Lung microvascular endothelial cell (primary cell): ENCODE results near the gene TTLL11. TPM values are rescaled to one million over a fixed set of nuclear protein-coding genes. Genes with fewer than 3 reads are reported as not detected.

Experiments used
- DNase-seq, 2 donors: peaks; one replicate each; pipeline versions ENCODE4 v3.0.0 to v3.0.0-alpha.2; 2010; ENCODE audit warnings: low read depth in 2 of 2
- total RNA-seq: library from RNA; depleted of rRNA; stranded (reverse); fragments of >200 nt; gene quantifications from 2 replicates; pipeline ENCODE4 v1.2.1, GENCODE V29; 2014

TTLL11 gene
- total RNA-seq, 1 donor from 2014 or later, result 3.0 TPM

DNA sequence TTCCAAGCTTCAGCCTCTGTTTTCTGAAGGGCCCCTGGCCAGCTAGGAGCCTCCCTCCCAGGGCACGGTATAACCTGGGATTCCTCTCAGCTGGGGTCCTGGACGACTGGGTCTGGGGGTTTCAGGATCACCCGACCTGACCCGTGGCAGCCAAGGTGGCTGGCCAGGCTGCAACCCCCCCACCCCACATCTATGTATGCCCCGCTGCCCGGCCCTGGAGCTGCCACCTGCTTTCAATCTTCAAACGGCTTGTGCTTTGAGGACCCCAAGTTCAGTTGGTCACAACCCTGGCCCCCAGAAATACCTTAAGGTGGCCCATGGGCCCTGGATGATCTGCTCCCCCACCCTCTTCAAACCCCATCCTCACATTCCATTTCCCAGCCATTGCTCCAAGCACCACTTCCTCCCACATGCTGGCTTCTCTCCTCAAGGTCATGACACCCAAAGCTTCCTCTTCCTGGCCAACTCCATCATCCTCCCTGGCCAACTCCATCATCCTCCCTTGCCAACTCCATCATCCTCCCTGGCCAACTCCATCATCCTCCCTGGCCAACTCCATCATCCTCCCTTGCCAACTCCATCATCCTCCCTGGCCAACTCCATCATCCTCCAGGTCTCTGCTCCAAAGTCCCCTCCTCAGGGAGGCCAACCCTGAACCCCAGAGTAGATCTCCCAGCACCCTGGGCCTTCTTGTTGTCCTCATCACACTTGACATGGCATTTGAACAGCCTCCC lies 17.2 kb upstream of the TTLL11 start:
- DNase-seq, result no peak

DNA sequence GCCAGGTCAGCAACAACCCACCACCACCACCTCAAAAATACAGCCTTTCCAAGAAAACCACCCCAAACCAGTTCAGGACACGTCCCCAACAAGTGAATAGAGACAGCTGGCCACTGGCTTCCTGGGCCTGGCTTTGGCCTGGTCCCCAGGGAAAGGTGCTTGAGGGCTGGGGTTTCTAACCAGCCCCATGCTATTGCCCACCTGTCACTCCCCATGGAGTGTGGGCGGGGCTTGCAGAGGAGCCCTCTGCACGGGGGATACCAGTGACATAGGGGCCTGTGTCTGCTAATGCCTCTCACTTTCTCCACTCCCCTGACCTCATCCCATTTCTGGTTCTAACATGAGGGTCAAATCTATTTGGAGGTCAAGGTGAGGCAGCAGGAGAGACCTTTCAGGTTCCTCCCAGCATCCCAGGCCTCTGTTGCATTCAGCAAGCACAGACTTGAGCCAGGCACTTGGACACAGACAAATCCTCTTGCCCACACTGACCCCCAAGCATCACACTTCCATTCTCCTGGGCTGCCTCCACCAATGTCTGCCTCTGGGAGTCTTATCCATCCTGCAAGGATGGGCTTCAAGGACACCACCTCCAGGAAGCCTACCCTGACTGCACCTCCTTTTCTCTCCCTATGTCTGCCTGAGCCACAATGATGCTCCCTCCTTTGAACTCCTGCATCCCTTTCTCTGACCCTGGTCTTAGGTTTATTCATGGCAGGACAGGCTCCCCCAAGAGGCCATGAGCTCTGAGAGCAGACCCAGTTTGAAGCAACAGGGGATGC lies 16.1 kb upstream of the TTLL11 start:
- no peak for DNase-seq

DNA sequence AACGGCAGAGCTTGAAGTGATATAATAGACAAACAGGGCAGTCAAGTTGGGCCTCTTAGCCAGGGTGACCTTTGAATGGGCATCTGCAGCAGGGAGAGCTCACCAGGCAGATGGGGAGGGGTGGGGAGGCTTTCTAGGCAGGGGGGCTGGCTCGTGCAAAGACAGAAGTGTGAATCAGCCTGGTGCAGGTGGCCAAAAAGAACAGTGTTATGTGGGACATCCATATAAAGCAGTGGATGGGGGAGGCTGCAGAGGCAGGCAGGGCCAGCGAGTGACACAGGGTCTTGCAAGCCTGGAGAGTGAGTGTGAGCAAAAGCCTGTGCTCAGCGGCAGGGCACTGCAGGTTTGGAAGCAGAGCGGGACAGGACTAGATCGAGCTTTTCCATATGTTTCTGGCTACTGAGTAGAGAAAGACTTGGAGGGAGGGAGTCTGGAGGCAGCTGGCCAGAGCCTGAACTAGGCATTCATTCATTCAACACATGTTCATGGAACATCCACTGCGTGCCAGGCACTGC lies 14.2 kb upstream of the TTLL11 start:
- no peak for DNase-seq

DNA sequence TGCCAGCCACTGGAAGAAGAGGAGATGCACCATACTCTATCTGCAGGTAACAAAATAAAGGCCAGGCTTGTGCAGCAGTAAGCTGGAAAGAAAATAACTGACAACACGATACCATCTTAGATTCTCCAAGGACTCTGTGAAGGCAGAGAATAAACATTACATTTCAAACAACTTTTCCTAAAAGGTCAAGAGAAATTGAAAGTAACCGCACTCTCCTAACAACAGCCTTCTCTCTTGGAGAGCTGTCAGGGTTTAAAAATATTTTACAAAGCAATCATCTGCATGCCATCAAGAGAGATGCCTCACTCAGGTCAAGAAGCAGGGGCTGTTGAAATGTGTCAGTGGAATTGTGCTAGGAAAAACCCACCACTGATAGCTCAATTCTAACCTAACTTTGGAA lies 13.5 kb upstream of the TTLL11 start:
- DNase-seq, result no peak

DNA sequence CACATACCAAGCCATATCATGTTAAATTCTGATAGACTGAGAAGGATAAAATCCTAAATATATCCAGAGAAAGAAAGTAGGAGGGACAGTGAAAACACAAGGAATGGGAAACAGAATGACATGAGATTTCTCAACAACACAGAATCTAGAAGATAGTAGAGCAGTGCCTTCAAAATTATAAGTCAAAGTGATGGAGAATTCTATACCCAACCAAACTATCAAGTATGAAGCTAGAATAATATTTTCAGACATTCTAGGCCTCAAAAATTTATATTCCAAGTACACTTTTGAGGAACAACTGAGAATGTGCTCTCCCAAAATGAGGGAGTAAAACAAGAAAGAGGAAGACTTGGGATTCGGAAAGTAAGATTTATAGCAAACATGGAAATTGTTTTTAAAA lies 10.9 kb upstream of the TTLL11 start:
- DNase-seq, result no peak

DNA sequence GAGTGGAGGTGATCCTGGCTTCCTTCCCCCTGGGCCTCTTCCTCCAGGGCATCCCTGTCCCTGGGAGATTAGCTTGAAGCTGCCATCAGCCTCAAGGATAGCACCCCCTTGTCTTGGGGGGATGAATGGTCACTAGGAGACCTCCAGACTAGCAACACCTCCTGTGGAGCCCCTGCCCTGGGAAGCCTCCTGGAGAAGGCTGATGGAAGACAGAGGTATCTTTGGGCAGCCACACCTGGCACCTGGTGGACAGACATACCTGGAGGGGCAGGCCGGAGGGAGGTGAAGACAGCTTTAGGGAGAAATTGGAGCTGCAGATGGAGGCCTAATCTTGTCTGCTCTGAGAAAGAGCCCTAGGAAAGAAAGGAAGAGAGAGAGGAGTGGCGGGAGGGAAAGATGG lies 9.0 kb upstream of the TTLL11 start:
- DNase-seq, result no peak

DNA sequence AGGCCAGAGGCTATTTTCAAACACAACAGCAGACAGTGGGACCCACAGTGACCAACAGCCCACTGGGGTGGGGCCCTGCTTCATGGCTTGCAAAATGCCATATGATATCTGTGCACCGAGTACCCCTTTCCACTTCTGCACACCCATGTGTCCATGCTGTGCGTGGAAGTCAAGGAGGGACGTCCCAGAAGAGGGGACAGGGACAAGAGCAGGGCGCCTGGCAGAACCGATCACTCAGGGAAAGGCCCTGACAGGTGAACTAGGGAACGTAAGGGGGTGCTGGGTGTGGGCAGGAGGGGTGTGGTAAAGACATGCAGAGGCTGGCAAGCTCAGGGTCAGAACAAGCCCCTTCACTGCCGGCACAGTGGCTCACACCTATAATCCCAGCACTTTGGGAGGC lies 7.6 kb upstream of the TTLL11 start:
- DNase-seq, result no peak

DNA sequence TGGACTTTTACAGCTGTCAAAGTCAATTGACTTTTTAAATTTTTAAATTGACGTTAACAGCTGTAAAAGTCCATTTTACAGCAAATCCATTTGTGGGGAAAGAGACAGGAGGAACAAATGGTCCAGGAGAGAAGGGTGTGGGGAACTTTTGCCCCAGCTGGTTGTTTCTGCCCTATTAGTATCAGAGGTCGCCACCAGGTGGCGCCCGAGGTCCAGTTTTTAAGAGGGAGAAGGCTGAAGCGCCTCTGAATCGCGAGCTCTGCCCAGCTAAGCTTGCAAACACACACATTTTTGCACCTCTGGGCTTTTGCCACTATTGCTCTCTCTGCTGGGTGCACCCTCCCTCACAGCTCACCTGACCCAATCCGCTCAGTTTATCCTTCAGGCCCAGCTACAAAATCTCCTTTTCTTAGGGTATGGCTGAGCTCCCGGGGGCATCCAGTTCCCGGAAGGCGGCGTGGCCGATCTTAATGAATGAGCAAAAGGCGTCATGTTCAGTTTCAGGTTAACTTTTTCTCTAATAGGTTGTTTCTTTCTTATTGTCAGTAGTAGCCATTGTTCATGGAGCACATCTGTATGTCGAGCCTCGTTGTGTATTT lies 6.3 kb upstream of the TTLL11 start:
- DNase-seq, result peak; percentile 73 to 84

DNA sequence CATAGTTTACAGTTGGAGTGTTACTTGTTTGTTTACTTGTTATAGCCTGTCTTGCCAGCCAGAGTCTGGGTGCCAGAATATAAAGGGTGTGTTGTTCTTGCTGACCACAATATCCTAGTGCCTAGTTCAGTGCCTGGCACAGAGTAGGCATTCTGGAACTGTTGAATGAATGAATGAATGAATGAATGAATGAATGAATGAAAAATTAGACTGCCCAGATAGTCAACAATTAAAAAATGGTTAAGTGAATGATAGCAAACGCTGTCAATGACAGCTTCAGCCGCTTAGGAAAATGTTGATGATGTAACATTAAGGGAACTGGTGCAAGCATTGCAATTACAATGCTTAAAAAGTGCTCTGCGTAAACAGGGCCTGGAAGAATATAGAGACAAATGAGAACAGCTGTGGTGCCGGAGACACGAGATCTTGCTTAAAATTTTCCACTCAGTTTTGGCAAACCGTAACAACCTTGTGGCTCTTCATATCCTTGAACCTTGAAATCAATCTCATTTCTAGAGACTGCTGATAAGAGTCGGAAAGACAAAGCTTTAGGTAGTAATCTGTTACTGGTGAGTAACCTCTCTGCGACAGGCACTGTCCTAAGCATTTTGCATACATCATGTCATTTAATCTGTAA lies 4.7 kb upstream of the TTLL11 start:
- no peak for DNase-seq

DNA sequence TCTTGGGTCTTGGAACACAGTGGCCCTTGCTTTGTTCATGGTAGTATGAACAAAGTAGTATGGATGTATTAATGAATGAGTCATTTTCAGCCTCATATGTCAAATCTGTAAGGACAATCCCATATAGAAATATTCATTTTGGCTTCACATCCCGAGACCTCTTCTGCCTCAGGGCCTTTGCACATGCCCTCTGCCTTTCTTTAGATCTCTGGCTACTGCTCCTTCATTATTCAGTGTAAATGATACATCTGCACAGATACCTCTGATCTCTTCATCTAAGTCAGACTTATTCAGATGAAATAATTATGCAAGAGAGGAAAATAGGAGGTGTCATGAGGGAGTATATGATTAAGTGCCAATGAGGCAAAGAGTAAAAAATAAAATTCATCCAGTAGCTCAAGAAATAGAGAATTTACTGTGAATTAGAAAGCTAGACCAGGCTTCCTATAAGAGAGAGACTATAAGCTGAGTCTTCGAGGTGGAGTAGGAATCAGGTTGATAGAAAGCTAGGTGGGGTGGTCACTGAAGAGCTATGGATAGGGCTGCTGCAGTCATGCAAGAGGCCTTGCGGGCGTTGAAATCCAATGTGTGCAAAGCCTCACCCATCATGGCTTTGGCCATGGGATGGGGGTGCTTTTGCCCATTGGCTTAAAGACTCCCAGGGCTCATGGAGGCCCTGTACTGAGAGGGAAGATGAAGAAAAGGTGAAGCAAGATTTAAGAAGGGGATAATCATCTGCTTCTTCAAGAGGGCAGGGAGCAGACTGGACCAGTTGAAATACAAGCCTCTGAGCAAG lies 3.7 kb upstream of the TTLL11 start:
- DNase-seq, result no peak

DNA sequence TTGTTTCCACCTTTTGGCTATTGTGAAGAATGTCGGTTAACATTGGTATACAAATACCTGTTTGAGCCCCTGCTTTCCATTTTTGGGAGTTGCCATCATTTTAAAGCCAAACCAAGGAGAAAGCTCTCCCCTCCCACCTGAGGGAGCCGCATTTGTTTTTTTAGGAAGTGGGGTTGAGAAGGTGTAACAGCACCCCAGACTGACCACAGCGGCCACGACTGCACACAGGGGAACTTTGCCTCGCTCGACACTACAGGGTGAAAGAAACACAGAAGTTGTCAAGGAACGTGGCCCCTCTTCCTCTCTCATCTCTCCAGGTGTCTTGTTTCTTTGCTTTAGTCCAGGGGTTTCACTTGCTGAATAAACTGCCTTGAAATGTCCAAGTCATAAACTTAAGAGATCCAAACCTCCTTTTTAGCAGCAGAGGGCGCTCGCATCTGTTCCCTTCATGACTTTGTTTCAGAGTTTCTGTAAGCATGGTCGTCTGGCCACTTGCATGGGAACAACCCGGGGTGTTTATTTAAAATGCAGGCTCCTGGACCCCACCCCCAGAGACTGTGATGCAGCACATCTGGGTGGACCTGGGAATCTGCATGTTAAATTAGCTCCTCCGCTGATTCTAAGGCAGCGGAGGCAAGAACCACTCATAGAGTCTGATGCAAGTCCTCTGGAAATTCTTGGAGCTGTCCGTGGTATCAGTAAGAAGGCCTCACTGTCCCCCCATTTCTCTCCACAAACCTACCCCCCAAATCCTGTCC lies 2.1 kb upstream of the TTLL11 start:
- peak; percentile 69 to 75 for DNase-seq

DNA sequence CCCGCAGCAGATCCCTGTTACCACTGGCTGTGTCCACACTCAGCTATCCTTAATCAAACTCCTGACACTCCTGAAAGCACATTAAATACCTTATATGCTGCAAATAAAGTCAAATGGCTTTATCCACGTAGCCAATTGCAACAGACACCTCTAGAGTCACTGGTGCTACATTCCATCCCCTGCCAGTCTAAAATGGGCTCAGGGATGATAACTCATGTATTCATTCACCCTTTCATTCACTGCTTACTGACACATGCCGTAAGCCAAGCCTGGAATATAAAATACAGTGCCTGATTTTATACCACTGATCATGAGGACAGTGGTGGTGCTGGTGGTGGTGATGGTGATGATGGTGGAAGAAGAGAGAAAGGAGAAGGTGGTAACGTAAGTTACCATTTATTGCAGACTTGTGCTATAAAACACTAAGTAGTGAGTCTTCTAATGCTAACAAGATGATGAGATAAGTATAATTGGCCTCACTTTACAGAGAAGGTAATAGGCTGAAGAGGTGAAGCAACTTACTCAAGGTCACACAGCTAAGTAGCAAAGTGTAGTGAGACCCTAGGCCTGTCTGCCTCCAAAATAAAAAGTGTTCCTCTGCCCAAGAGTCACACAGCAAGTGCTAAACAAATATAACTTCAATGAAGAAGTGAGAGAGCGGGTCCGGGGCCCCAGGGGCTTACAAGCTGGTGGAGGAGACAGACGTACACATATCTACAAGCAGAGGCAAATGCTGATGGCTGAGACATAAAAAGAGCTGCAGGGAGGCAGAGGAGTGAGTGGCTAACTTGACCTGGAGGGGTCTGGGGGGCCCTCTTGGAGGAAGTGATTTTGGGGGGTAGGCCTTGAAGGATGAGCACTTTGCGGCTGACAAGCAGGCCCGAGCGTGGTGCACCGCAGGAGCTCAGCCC lies 1.2 kb downstream of the TTLL11 start:
- DNase-seq, result no peak

DNA sequence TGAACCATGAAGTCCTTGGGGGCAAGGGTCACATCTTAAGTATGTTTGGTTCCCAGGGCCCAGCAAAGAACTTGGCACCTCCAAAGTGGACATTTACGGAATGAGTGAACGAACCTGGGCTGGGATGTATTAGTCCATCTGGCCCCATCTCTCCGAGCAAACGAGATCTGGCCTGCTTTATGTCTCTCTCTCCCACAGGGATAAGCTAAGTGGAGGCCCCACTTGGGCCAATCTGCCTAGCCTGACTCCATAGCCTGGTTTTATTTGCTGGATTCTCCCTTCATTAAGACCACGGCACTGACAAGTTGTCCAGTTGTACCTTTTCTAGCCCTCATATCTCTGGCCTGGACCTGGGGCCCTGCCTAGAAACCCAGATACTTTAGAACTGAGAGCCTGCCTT lies 2.1 kb downstream of the TTLL11 start:
- DNase-seq, result no peak

DNA sequence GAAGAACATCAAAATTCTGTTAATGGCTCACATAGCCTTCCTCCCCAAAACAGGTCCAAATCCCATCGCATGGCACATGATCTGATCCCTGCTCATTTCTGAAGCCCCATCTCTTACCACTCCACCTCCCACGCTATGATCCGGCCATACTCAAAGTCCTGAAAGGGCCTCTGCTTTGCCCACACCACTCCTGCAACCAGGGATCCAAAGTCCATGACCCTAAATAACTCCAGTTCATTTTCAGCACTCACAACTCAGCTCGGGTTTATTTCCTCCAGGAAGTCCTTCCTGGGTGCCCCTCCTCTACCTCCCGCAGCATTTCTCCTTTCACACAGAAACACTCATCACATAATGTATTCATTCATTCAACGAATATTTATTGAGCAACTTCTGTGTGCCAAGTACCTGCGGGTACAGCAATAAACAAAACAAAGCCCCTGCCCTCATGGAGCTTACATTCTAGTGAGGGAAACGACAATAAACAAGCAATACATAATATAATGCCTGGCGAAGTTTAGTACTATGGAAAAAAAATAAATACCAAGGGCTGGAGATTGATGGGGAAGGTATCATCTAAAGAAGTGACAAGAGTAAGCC lies 2.7 kb downstream of the TTLL11 start:
- no peak for DNase-seq

DNA sequence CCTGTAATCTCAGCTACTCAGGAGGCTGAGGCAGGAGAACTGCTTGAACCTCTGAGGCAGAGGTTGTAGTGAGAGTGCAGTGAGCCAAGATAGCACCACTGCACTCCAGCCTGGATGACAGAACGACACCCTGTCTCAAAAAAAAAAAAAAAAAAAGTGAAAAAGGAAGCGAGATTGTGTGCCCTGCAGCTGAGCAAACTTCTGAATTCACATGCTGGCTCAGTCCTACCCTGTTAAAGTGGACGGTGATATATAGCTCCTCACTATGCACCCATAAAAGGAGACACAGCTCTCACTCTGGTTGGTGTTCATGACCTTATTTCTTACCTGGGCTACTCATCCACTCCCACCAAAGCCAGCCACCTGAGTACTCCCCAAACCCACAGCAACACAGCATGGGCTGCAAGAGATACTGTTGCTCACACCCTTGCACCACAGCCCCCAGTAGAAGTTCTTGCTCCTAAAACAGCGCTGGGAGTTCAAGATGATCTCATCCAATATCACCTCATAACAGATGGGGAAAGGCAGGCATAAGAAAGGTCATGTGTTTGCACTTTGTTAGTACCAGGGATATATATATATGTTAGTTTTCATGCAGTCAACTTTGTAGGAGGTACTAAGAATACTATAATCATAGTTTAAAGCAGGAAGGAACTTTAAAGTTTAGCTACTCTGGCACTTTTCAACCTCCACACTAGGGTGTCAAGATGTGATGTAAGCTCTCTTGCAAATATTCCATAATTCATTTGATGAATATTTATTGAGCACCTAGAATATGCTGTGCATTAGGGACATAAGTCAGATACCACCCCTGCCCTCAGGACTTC lies 4.0 kb downstream of the TTLL11 start:
- no peak for DNase-seq

DNA sequence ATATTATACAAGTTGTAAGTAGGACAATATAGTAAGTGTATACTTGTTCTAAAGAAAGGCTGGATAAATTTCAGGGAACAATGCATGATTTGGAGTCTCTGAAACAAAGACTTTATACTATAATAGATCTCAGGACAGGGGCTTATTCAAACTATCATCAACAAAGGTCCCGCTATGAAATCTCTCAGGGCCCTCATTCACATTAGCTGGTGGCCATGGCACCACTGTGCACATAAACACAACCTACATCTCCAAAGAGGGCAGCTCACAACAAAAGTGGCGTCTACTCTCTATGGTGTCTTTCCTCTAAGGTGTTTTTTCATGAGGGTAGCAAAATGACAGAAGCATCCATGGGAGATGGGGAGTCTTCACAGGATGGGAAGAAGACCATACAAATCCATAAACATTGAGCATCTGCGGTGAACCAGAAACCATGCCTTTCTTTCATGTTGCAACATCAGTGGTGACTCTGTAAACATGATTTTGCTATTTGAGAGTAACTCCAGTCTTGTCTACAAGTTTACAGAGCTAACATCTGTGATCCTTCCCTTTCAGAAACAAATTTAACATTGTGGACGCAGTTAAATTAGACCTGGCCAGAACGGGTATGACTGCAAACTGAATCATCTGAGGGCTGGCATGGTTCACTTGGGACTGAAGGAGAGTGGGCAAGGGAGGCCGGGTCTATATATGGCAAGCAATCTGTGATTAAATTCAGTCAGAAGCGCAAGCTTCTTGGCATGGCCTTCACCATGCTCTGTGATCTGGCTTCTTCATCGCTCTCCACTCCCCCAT lies 5.5 kb downstream of the TTLL11 start:
- DNase-seq, result no peak

DNA sequence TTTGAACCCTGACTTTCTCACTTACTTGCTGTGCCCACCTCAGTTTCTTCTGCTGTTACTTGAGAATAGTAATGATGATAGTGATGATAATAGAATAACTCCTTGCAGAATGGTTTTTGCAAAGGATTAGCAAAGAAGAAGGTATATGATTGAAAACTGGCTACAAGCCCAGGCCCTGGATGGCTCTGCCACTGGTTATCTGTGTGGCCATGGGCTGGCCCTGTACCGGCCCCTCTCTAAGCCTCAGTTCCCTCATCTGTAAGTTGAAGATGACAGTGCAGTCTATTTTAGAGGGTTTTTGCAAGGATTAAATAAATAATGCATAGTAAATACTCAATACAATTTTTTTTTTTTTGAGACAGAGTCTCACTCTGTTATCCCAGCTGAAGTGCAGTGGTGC lies 6.2 kb downstream of the TTLL11 start:
- DNase-seq, result no peak
